Activated naive CD4-positive, alpha-beta T cell treated with anti-CD3 and anti-CD28 coated beads, Interleukin-2, amount 50 U/mL, for 24 hours (primary cell): Measurements from ENCODE around the gene MYO1B.
"Not testable (repeated sequence)": the region's sequence is repeated elsewhere in the genome, so short reads cannot be mapped to it uniquely, and the experiment has no call there.

Experiments used
- H3K27ac Mint-ChIP-seq: one replicate; pipeline ENCODE4 v1.8.0; 2021; ENCODE audit warnings: mild to moderate bottlenecking, mixed read lengths
- H3K27me3 Mint-ChIP-seq: one replicate; pipeline ENCODE4 v1.8.0; 2021; ENCODE audit warnings: mixed read lengths
- H3K36me3 Mint-ChIP-seq: one replicate; pipeline ENCODE4 v1.8.0; 2021; ENCODE audit warnings: mixed read lengths
- H3K4me1 Mint-ChIP-seq: one replicate; pipeline ENCODE4 v1.8.0; 2021; ENCODE audit warnings: mixed read lengths
- H3K4me3 Mint-ChIP-seq: one replicate; pipeline ENCODE4 v1.8.0; 2021; ENCODE audit warnings: mild to moderate bottlenecking, mixed read lengths
- H3K9me3 Mint-ChIP-seq: one replicate; pipeline ENCODE4 v1.8.0; 2021; ENCODE audit warnings: mixed read lengths

MYO1B gene

DNA sequence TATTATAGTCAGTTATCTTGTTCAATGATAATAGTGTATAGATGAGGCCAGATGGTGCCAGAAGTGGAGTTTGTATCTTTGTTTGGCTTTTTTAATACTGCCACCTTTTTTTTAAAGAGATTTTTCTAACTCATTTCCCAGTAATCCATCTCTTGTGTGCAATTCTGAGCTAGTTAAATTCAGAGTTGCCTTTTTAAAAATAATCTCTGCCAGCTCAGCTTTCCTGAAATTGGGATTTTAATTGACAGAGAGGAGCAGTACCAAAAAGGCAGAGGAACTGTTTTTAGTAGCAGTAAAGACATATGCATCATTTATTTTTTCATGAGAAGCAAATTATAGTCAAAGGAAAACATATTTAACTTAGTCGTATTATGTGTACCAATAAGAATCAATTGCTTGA lies 185.3 kb downstream of the MYO1B start:
- peaks cover 3% of the 10 kb centered on the region for H3K36me3 Mint-ChIP-seq
- peaks cover 6% of the 10 kb centered on the region for H3K9me3 Mint-ChIP-seq
- H3K27ac Mint-ChIP-seq = no peak overlapping the region
- no peak overlapping the region for H3K4me3 Mint-ChIP-seq
- H3K27me3 Mint-ChIP-seq = no peaks in the 10 kb centered on the region
- no peaks in the 10 kb centered on the region for H3K4me1 Mint-ChIP-seq

DNA sequence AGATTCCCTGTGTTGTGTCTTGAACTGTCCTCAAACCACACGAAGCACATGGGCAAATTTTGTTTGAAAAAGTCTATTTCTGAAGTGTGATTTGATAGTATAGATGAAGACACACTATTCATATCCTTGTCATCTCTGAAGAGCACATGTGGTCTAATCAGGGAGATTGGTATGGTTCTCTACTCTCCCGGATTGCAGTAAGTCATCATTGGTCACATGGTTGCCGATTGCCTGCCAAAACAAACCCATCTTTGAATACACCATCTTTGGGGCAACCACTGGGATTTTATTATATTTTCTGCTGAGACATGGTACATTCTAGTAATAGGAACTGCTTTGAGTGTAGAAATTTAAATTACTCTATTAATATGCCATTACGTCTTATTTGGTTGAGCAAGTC lies 186.9 kb downstream of the MYO1B start:
- Mint-ChIP-seq H3K36me3 (peaks cover 3% of the 10 kb centered on the region), H3K4me3 (no peak overlapping the region), H3K4me1 (no peaks in the 10 kb centered on the region), H3K9me3 (peaks cover 6% of the 10 kb centered on the region), H3K27ac (no peak overlapping the region), H3K27me3 (no peaks in the 10 kb centered on the region)

DNA sequence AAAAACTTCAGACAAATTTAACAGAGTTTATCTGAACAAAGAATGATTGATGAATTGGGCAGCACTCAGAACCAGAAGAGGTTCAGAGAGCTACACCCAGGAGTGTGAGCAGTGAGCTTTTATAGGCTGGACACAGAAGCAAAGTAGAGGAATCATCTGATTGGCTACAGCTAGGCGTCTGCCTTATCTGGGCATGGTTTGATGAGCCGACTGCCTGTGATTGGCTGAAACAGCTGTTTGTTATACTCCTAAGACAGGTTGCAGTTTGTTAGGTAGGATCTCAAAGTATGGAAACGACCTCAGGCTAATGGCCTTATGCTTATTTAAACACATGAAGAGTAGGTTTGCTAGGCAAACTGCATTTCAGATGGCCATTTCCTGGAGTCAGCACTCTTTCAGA lies 188.9 kb downstream of the MYO1B start:
- no peaks in the 10 kb centered on the region for H3K4me1 Mint-ChIP-seq
- H3K4me3 Mint-ChIP-seq = no peak overlapping the region
- peaks cover 6% of the 10 kb centered on the region for H3K9me3 Mint-ChIP-seq
- peaks cover 3% of the 10 kb centered on the region for H3K36me3 Mint-ChIP-seq
- no peak overlapping the region for H3K27ac Mint-ChIP-seq
- H3K27me3 Mint-ChIP-seq = no peaks in the 10 kb centered on the region

DNA sequence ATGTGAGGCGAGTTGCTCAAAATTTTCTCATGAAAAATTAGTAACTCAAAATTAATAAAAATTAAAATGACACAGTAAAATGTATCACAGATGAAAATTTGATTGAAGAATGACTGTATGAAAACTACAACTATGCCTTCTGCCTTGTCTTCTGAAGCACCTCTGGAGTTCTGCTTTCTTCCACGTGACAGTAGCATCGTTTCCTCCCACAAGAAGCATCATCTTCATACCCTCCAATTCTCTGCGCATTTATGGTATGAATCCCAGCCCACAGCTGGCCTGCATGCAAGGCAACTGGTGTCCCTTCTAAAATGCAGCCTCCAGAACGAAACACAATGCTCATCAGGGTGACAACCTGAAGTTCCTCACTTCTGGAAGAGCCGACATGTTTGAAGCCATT lies 189.9 kb downstream of the MYO1B start:
- Mint-ChIP-seq H3K9me3 (peaks cover 6% of the 10 kb centered on the region), H3K4me1 (no peaks in the 10 kb centered on the region), H3K27ac (no peak overlapping the region), H3K4me3 (no peak overlapping the region), H3K27me3 (no peaks in the 10 kb centered on the region), H3K36me3 (peaks cover 3% of the 10 kb centered on the region)

DNA sequence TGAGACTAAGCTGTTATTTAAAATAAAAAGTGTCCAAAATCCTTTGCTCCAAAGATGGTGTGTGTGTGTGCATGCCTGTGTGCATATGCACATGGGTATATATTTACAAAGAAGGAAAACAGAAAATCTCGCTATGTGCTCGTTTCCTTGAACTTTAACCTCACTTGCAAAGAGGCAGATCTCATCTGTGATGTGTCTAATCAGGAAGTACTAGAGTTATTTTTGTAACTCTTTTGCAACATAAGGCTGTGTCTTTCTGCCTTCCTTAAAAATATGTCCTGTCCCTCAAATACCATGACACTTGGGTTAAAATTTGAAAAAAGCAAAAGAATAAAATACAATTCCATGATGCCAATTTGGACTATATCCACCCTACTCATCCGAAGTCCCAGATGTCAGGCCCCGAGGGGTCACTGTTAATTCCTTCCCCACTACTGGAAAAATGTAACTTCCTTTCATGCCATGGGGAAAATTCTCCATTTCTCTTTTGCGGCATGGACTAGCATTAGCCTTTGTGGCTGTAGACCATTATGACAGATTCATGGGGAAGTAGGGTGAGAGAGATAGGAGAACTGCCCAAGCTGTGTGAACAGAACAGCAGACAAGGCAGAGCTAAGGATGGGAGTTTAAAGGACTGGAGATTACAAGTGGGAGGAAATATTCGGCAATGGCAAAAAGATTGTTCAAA lies 191.3 kb downstream of the MYO1B start:
- Mint-ChIP-seq H3K27me3 (no peaks in the 10 kb centered on the region), H3K4me3 (no peak overlapping the region), H3K4me1 (no peaks in the 10 kb centered on the region), H3K27ac (no peak overlapping the region), H3K9me3 (peaks cover 6% of the 10 kb centered on the region), H3K36me3 (peaks cover 3% of the 10 kb centered on the region)

DNA sequence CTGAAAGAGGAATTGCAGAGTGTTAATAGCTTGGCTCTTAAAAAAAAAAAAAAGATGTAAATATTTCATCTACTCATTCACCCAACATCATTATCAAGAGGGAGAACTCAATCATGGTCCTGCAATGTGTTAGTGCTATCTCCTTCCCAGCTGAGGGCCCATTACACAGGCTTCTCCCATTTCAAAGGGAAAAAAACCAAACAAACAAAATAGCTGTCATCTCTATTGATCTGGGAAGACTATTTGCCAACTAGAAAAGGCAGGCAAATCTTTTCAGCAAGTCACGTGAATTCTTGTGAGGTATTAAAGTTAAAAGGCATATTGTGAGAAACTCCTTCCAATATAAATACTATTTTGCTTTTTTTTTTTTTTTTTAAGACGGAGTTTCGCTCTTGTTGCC lies 194.3 kb downstream of the MYO1B start:
- H3K27me3 Mint-ChIP-seq = no peaks in the 10 kb centered on the region
- H3K9me3 Mint-ChIP-seq = no peaks in the 10 kb centered on the region
- no peak overlapping the region for H3K4me3 Mint-ChIP-seq
- H3K27ac Mint-ChIP-seq = no peak overlapping the region
- H3K36me3 Mint-ChIP-seq = no peaks in the 10 kb centered on the region
- H3K4me1 Mint-ChIP-seq = no peaks in the 10 kb centered on the region

DNA sequence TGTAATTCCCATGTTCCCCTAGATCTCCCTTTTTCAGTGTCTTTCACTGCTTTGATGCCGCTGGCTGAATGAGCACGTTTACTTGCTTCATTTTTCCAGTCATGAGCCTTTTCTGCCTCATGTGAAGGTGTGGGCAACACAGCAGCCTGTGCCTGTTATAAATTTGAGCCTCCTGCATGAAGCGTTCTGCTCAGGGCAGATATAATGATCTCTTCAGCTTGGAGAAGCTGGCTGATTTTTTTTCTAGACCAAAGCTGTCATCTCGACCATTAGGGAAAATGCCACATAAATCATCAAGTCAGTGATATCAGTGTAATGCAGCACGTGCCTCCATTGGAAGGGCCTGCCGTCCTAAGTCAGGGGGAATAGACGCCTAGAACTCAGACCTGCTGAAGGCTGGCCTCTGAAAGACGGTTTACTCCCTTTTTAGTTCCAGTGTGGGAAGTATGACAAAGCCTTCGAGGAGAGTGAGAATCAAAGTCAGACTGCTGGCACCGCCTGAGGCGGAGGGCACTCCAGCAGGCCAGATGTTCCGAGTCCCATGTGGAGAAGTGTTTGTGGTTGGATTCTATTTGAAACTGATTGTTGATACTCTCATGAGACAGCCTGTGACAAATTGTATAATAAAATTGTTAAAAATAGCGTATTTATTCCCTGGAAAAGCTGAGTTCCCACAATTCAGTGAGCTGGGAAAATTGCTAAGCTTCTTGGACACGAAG lies 196.5 kb downstream of the MYO1B start:
- Mint-ChIP-seq H3K4me3 (no peak overlapping the region), H3K27ac (no peak overlapping the region), H3K9me3 (no peaks in the 10 kb centered on the region), H3K4me1 (no peaks in the 10 kb centered on the region), H3K36me3 (no peaks in the 10 kb centered on the region), H3K27me3 (peaks cover 1% of the 10 kb centered on the region)

DNA sequence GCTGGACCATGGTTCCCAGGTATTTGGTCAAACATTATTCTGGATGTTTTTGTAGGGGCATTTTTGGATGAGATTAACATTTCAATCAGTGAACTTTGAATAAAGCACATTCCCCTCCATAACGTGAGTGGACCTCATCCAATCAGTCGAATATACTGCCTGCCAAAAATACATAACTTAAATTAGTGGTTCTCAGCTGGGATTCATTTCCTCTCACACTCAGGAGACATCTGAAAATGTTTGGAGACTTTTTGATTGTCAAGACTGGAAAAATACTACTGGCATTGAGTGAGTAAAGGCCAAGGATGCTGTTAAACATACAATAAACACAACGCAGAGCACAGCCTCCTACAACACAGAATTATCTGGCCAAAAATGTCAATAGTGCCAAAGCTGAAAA lies 198.2 kb downstream of the MYO1B start:
- Mint-ChIP-seq H3K36me3 (no peaks in the 10 kb centered on the region), H3K4me3 (no peak overlapping the region), H3K4me1 (no peaks in the 10 kb centered on the region), H3K9me3 (no peaks in the 10 kb centered on the region), H3K27me3 (peaks cover 1% of the 10 kb centered on the region), H3K27ac (no peak overlapping the region)

DNA sequence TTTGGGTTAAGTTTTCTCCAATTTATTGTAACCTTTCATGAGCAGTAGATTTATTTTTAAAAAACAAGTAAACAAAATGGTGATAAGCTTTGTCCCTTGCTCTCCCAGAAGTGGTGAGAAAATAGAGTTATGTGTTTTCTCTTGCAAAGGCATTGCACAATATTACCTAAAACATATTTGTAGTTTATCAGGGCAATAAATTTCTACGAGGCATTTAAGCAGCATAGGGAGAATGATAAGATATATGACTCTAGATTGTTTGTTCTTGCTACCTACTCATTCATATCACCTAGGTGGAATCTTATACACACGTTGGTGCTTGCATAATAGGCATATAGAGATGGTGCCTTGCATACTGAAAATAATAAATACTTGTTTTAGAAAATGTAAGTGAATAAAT lies 201.7 kb downstream of the MYO1B start:
- peaks cover 7% of the 10 kb centered on the region for H3K27me3 Mint-ChIP-seq
- H3K36me3 Mint-ChIP-seq = no peaks in the 10 kb centered on the region
- H3K9me3 Mint-ChIP-seq = no peaks in the 10 kb centered on the region
- no peak overlapping the region for H3K4me3 Mint-ChIP-seq
- H3K27ac Mint-ChIP-seq = no peak overlapping the region
- H3K4me1 Mint-ChIP-seq = no peaks in the 10 kb centered on the region

DNA sequence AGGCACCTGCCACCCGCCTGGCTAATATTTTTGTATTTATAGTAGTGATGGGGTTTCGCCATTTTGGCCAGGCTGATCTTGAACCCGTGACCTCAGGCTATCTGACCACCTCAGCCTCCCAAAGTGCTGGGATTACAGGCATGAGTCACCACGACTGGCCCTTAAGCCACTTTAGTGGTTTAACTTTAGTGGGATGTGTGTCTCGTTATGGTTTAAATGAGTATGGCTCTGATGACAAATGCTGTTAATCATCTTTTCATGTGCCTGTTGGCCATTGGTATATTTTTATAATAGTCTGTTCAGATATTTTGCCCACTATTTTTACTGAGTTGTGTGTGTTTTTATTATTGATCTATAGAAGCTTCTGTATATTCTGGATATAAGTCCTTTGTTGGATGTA lies 205.9 kb downstream of the MYO1B start:
- H3K27ac Mint-ChIP-seq = no peak overlapping the region
- no peak overlapping the region for H3K4me3 Mint-ChIP-seq
- no peaks in the 10 kb centered on the region for H3K36me3 Mint-ChIP-seq
- H3K4me1 Mint-ChIP-seq = no peaks in the 10 kb centered on the region
- H3K9me3 Mint-ChIP-seq = no peaks in the 10 kb centered on the region
- H3K27me3 Mint-ChIP-seq = peaks cover 8% of the 10 kb centered on the region

DNA sequence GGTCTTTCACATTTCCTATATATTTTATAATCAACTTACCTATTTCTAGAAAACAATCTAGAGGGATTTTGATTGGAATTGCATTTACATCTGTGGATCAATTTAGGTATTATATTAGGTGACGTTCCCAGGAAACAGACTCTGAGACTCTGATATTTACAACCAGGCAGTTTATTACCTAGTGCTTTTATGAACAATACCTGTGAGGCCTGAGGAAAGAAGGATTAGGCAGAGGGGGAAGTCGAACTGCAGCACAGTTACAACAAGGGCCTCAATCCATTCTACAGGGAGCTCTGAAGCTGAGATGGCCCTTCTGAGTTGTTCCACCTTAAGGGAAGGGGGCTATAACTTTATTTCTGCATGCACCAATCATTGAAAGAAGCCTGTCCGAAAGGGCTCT lies 206.9 kb downstream of the MYO1B start:
- H3K4me1 Mint-ChIP-seq = no peaks in the 10 kb centered on the region
- no peaks in the 10 kb centered on the region for H3K9me3 Mint-ChIP-seq
- no peaks in the 10 kb centered on the region for H3K36me3 Mint-ChIP-seq
- H3K4me3 Mint-ChIP-seq = no peak overlapping the region
- H3K27ac Mint-ChIP-seq = no peak overlapping the region
- H3K27me3 Mint-ChIP-seq = peaks cover 8% of the 10 kb centered on the region

DNA sequence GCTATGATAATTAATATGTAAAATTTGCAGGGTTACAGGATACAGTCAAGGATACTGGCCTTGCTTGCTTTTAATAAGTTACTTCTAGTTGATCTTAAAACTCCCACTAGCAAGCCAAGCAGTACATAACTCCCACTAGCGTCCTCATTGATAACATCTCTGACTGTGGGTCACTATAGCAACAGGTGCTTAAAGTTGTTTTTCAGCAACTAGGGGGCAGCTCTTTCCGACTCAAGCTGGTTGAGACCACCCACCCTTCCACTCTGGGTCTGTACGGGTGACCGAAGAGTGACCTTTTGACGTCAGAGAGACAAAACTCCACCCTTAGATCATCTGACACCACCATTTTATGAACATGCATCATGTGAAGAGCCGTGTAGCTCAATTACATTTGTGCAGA lies 208.6 kb downstream of the MYO1B start:
- no peak overlapping the region for H3K27ac Mint-ChIP-seq
- H3K4me3 Mint-ChIP-seq = no peak overlapping the region
- H3K9me3 Mint-ChIP-seq = peaks cover 6% of the 10 kb centered on the region
- peaks cover 11% of the 10 kb centered on the region for H3K27me3 Mint-ChIP-seq
- no peaks in the 10 kb centered on the region for H3K4me1 Mint-ChIP-seq
- H3K36me3 Mint-ChIP-seq = no peaks in the 10 kb centered on the region

DNA sequence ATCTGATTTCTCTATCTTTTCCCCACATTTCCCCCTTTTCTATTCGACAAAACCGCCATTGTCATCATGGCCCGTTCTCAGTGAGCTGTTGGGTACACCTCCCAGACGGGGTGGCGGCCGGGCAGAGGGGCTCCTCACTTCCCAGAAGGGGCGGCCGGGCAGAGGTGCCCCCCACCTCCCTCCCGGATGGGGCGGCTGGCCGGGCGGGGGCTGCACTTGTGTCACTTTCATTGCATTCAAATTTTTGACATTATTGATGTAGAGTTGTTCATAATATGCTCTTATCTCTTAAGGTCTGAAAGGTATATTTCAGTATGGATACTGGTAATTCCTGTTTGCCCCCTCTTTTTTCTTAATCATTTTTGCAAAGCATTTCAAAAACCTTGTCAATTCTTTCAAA lies 211.3 kb downstream of the MYO1B start:
- peaks cover 13% of the 10 kb centered on the region for H3K27me3 Mint-ChIP-seq
- not testable (repeated sequence) for H3K36me3 Mint-ChIP-seq, H3K27ac Mint-ChIP-seq, H3K4me3 Mint-ChIP-seq, H3K4me1 Mint-ChIP-seq
- peaks cover 28% of the 10 kb centered on the region for H3K9me3 Mint-ChIP-seq

DNA sequence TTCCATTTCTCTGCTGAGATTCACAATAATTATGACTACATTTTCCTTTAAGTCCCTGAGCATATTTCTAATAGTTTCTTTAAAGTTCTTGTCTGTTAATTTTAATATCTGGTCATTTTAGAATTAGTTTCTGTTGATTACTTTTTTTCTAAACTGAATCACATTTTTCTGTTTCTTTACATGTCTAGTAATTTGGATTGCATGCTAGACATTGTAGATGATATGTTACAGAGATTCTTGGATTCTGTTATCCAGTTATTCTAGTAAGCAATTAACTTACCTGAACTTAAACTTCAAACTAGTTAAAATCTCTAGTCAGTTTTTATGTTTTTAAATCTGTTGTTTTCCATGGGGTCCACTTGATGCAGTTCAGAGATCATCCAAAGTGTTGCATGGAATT lies 214.0 kb downstream of the MYO1B start:
- Mint-ChIP-seq H3K9me3 (peaks cover 28% of the 10 kb centered on the region), H3K27me3 (peaks cover 15% of the 10 kb centered on the region), H3K4me1 (no peaks in the 10 kb centered on the region), H3K27ac (no peak overlapping the region), H3K36me3 (peaks cover 2% of the 10 kb centered on the region), H3K4me3 (no peak overlapping the region)

DNA sequence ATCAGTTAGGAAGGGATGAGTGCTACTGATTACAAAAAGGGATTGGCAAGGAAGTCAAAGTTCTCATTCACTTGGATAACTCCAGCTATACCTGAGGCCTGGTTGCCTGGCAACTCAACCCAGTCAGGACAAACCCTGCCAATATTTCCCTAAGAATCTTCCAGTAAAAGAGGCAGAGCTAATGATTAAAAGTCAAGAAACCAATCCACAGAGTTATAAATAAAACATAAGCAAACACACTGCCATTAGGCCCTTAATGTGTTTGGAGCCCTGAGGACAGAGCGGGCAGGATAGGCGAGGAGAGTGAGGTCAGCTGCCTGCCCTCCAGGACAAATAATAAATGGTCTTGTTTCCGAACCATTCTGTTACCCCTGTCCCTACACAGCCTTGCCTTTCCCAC lies 217.2 kb downstream of the MYO1B start:
- H3K9me3 Mint-ChIP-seq = peaks cover 28% of the 10 kb centered on the region

DNA sequence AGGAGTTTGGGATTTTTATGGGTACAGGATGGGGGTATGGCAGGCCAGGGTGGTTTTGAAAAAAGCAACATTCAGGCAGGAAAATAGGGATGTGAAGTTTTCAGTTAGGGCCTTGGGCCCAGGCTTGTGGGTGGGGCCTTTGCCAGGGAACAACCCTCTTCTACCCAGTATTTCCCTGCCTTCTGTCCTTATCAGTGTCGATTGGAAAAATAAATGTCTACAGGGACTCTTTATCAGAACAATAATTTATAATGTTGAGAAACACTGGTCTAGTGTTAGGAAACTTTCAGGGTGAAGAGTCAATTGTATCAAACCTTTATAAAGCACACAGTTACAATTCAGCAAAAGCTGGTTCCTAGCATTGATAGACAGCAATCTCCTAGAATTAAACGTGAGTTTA lies 218.6 kb downstream of the MYO1B start:
- peaks cover 11% of the 10 kb centered on the region for H3K27me3 Mint-ChIP-seq
- H3K36me3 Mint-ChIP-seq = peaks cover 2% of the 10 kb centered on the region
- peaks cover 21% of the 10 kb centered on the region for H3K9me3 Mint-ChIP-seq
- no peak overlapping the region for H3K27ac Mint-ChIP-seq
- no peaks in the 10 kb centered on the region for H3K4me1 Mint-ChIP-seq
- H3K4me3 Mint-ChIP-seq = no peak overlapping the region

More for the DNA sequence above, 217.2 kb downstream of the MYO1B start:
- Mint-ChIP-seq H3K4me3 (no peak overlapping the region), H3K27me3 (peaks cover 14% of the 10 kb centered on the region), H3K36me3 (peaks cover 2% of the 10 kb centered on the region), H3K27ac (no peak overlapping the region), H3K4me1 (no peaks in the 10 kb centered on the region)
